GM15510 (cell line): ENCODE measurements around the gene ZBTB20.

Source experiments
- POLR2A ChIP-seq: IDR thresholded peaks from 3 replicates; pipeline ENCODE4 v1.6.1; 2011; ENCODE audit warnings: borderline replicate concordance; ENCODE audit not compliant: insufficient read length; ENCODE audit errors: extremely low read depth

Gene ZBTB20

DNA sequence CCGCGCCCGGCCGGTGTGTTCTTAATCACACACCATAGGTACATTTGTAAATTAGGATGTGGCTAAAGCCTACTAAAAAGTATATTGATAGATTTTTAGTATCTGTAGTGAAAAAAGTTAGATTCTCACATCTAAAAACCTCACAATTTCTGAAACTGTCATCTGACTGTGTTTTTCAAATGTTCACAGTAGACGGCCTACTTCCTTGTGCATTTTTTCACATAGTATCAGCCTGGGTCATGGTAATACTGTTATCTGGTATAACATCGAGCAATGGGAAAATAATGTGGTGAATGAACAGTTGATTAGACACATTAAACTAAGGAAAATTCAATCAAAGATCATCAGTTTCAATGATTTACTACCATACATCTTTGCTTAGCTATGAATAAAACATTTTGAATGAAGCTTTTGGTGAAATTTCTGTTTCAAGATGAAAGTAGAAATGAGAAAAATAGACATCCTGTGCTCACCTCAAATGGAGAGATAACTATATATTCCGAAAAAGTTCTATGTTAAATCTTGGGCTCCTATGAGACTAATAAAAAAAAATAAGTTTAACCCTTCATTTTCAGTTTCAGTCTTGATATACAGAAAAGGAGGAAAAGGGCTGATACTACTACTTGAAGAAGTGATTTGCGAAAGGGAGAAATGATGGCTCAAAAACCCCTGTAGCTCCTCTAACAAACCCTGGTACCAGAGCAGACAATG lies 262.7 kb downstream of the ZBTB20 start:
- no peak for TF ChIP-seq POLR2A

DNA sequence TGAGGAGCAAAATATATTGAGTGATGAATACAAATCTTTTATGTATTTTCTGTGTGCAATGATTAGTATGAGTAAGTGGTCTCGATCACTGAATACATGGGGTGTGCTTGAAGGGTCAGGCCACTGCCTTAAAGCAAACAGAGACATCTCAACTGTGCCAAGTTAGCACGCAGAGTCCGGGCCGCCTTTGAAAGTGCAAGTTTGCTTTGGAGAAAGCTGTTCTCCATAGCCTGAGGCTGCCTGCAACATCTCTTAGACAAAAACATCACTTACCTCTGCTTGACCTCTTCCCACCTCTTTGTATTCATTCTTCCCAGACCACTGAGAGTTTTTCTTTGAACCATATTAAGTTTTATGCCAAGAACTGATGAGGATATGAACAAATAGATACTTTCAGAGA lies 267.0 kb downstream of the ZBTB20 start:
- no peak for TF ChIP-seq POLR2A

DNA sequence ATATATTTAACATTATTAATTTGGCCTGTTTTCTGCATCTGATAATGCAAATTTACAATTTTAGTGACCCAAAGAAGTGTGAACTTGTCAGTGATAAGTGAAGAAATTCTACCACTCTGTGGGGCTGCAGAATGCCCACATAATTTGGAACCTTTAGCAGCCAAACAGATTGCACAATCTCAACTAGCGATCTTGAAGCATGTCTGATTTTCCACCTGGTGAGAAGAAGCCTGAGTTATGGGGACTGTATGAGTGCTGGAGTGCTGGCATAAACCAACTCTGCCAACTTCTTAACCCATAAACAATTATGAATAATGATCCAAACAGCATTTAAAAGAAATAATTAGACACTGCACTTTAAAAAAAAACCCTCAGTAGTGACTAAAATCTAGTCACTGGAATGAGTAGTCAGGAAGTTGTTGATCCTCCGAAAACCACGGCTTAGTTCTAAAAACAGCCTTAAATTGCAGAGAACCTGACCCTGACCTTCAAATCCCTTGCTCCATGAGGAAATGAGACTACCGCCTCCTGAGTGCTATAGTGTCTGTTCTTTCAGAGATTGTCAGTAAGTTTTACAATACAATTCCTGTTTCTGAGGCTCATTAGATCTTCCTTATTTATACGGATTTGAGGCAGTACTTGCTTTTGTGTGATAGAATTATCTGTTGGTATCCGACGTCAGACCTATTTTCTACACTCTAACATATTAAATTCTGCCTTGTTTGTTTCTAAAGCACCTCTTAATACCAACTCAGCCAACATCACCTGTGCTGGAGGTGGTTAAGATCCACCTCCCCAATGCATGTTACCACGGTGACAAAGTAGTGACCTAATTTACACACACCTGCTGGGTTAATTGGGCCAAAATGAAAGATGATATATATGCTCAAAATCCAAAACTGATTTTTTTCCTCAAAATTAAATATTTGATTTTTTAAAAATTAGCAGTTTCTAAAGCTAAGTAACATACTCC lies 267.7 kb downstream of the ZBTB20 start:
- TF ChIP-seq POLR2A = no peak

- TF ChIP-seq POLR2A = no peak
Observed at GRCh38 chr3:114878114-114878839, 268.8 kb downstream of the ZBTB20 start.

- TF ChIP-seq POLR2A = no peak
Observed at GRCh38 chr3:114877378-114878113, 269.5 kb downstream of the ZBTB20 start.

DNA sequence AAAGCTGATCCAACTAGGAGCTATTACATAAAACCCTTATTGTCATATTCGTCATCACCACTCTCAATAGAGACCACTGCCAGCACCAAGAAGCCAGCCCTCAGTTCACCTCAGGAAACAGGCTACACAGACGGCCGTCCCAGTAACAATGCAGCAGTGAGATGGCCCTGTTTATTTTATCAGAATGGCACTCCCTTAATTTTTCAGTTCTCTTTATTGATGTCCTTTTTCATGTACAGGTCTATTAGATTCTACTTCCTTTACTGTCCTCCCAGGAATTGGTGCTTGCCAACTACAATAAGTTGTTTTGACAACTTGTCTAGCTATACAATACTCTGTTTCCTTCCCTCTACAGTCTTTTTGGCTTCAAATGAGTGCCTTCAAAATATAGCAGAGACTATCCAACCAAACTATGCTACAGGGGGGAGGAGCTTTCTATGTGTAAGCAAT lies 272.5 kb downstream of the ZBTB20 start:
- TF ChIP-seq POLR2A = no peak

- no peak for TF ChIP-seq POLR2A
Observed at GRCh38 chr3:114873591-114873990, 273.5 kb downstream of the ZBTB20 start.

- no peak for TF ChIP-seq POLR2A
Observed at GRCh38 chr3:114872588-114872987, 274.5 kb downstream of the ZBTB20 start.

- TF ChIP-seq POLR2A = no peak
Observed at GRCh38 chr3:114872050-114872449, 275.0 kb downstream of the ZBTB20 start.

GRCh38 chr3:114867835-114868503 lies 279.1 kb downstream of the ZBTB20 start:
- TF ChIP-seq POLR2A = no peak

DNA sequence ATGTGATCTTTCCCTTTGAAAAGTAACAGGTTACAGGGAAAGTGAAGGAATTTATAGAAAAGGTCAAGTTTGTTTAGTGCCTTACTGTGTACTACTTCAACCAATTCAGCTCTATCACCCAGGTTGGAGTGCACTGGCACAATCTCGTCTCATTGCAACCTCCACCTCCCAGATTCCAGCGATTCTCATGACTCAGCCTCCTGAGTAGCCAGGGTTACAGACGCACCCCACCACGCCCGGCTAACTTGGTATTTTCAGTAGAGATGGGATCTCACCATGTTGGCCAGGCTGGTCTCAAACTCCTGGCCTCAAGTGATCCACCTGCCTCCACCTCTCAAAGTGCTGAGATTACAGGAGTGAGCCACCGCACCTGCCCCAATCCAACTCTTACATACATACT lies 279.7 kb downstream of the ZBTB20 start:
- no peak for TF ChIP-seq POLR2A

- TF ChIP-seq POLR2A = no peak
Observed at GRCh38 chr3:114866430-114866829, 280.7 kb downstream of the ZBTB20 start.

DNA sequence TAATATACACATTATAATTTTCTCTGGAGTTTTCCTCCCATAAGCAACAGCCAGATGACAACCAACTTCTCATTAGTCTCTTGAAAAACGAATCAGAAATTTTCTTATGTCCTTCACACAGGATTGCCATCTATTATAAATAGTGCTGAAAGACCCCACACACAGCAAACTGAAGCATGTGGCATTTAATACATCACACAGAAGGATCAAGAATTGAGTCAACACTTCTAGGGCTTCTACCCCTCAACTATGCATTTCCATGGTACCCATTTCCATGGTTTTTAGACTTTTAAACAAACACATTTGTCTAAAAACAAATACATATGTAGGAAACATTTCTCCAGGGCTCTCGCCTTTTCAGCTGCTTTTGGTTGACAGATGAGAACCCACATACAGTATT lies 282.1 kb downstream of the ZBTB20 start:
- TF ChIP-seq POLR2A = no peak

DNA sequence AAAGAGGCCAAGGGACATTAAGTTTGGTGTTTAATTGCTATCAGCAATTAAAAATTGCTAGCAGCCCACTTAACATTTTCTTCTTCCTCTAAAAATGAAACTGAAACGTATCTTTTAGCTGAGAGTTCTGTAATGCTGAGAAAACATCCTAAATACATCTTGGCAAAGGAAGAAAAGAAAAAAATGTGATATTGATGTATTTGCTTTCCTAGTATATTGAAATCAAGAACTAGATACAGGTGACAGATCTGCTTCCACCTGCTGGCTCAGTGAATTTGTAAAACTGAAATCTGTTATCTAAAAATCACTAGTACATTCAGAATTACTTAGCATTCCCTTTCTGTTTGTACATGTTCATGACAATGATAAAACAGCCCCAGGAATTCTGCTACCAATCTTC lies 283.2 kb downstream of the ZBTB20 start:
- no peak for TF ChIP-seq POLR2A
